OCI-LY1 (cell line): Measurements from ENCODE around the gene BDH1.

Source experiments
- H2AFZ ChIP-seq: fragments of 200-600 bp; sonication (generic), shearing (Covaris generic); 2 replicates; pipeline ENCODE4 v1.6.0; 2014; ENCODE audit warnings: antibody characterized with exemption, mild to moderate bottlenecking, low read length
- H3F3A ChIP-seq: fragments of 200-600 bp; sonication (generic), shearing (Covaris generic); 2 replicates; pipeline ENCODE4 v1.6.0; 2014; ENCODE audit warnings: mild to moderate bottlenecking, antibody characterized with exemption, low read length, moderate library complexity; ENCODE audit not compliant: insufficient read depth
- H3K27ac ChIP-seq: fragments of 200-600 bp; sonication (generic); 2 replicates; pipeline ENCODE4 v1.5.1; 2014; ENCODE audit warnings: low read length, mixed run types, mild to moderate bottlenecking, low read depth; ENCODE audit not compliant: poor library complexity, severe bottlenecking
- H3K27me3 ChIP-seq: fragments of 200-600 bp; sonication (generic); 2 replicates; pipeline ENCODE4 v1.6.0; 2014; ENCODE audit warnings: antibody characterized with exemption, mild to moderate bottlenecking, low read length, moderate library complexity; ENCODE audit not compliant: insufficient read depth
- H3K36me3 ChIP-seq: fragments of 200-600 bp; sonication (generic); 2 replicates; pipeline ENCODE4 v1.6.1; 2014; ENCODE audit warnings: mild to moderate bottlenecking, antibody characterized with exemption, low read length, moderate library complexity, mixed read lengths; ENCODE audit not compliant: insufficient read depth
- H3K4me1 ChIP-seq: fragments of 200-600 bp; sonication (generic); 2 replicates; pipeline ENCODE4 v1.5.1; 2014; ENCODE audit warnings: mild to moderate bottlenecking, low read length, moderate library complexity; ENCODE audit not compliant: insufficient read depth, severe bottlenecking
- H3K4me2 ChIP-seq: fragments of 200-600 bp; sonication (generic), shearing (Covaris generic); 2 replicates; pipeline ENCODE4 v1.6.1; 2014; ENCODE audit warnings: low read length
- H3K4me3 ChIP-seq: fragments of 200-600 bp; sonication (generic); 2 replicates; pipeline ENCODE4 v1.5.1; 2014; ENCODE audit warnings: low read length, low read depth, mild to moderate bottlenecking, mixed read lengths; ENCODE audit not compliant: poor library complexity, severe bottlenecking
- H3K79me2 ChIP-seq: fragments of 200-600 bp; shearing (Covaris generic); 2 replicates; pipeline ENCODE4 v1.6.1; 2016; ENCODE audit warnings: mixed run types, low read length, mixed read lengths; ENCODE audit not compliant: insufficient read depth
- H3K9ac ChIP-seq: fragments of 200-600 bp; sonication (generic), shearing (Covaris generic); 2 replicates; pipeline ENCODE4 v1.6.1; 2014; ENCODE audit warnings: mild to moderate bottlenecking, low read length, mixed read lengths
- H3K9me2 ChIP-seq: fragments of 200-600 bp; sonication (generic), shearing (Covaris generic); 2 replicates; pipeline ENCODE4 v1.6.1; 2014; ENCODE audit warnings: low read depth, mild to moderate bottlenecking, low read length, mixed read lengths
- H3K9me3 ChIP-seq: fragments of 200-600 bp; shearing (Covaris generic); 2 replicates; pipeline ENCODE4 v1.6.1; 2014; ENCODE audit warnings: low read length, mixed read lengths
- H4K20me1 ChIP-seq: fragments of 200-600 bp; sonication (generic), shearing (Covaris generic); 2 replicates; pipeline ENCODE4 v1.6.0; 2016; ENCODE audit warnings: mild to moderate bottlenecking, low read length; ENCODE audit not compliant: insufficient read depth
- EZH2 ChIP-seq: fragments of 200-600 bp; sonication (generic), shearing (Covaris generic); IDR thresholded peaks from 2 replicates; pipeline ENCODE4 v1.8.0; 2017; ENCODE audit warnings: borderline replicate concordance, mixed run types, mild to moderate bottlenecking, antibody characterized with exemption, low read length, moderate library complexity, mixed read lengths
- TF ChIP-seq, protein P1 (sequence below): fragments of 200-600 bp; sonication (generic), shearing (Covaris generic); IDR thresholded peaks from 2 replicates; pipeline ENCODE4 v1.5.1; 2017; ENCODE audit warnings: mild to moderate bottlenecking, antibody characterized with exemption, low read length, moderate library complexity, mixed read lengths

Gene BDH1

DNA sequence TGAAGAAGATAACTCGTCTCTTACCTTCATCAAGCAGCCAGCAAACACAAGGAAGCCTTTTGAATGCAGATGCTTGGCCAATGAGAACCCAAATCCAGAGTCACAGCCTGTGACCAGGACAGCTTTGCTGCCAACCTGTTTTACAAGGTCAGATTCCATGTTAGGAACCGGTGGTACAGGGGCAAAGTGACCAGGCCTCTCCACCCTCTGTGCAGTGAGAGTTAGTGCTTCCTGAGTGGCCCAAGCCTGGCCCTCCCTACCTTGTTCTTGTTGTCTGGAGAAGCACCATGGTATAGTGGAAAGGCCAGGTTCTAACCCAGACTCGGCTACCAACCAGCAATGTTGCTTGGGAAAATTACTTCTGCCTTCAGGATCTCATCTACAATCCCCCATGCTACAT, 23.4 kb downstream of the BDH1 start:
- Histone ChIP-seq H3K27ac (no peak overlapping the region), H3K4me2 (no peak overlapping the region), H3K9me3 (no peaks in the 10 kb centered on the region), H3K9me2 (no peaks in the 10 kb centered on the region), H3K27me3 (no peaks in the 10 kb centered on the region), H4K20me1 (no peaks in the 10 kb centered on the region), H3K79me2 (no peaks in the 10 kb centered on the region), H3K4me1 (no peaks in the 10 kb centered on the region), H3K4me3 (no peak overlapping the region), H3K9ac (no peak overlapping the region), H3F3A (no peaks in the 10 kb centered on the region), H3K36me3 (peaks cover 68% of the 10 kb centered on the region), H2AFZ (no peak overlapping the region)
- TF ChIP-seq, protein P1, sequence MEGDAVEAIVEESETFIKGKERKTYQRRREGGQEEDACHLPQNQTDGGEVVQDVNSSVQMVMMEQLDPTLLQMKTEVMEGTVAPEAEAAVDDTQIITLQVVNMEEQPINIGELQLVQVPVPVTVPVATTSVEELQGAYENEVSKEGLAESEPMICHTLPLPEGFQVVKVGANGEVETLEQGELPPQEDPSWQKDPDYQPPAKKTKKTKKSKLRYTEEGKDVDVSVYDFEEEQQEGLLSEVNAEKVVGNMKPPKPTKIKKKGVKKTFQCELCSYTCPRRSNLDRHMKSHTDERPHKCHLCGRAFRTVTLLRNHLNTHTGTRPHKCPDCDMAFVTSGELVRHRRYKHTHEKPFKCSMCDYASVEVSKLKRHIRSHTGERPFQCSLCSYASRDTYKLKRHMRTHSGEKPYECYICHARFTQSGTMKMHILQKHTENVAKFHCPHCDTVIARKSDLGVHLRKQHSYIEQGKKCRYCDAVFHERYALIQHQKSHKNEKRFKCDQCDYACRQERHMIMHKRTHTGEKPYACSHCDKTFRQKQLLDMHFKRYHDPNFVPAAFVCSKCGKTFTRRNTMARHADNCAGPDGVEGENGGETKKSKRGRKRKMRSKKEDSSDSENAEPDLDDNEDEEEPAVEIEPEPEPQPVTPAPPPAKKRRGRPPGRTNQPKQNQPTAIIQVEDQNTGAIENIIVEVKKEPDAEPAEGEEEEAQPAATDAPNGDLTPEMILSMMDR: no peak

DNA sequence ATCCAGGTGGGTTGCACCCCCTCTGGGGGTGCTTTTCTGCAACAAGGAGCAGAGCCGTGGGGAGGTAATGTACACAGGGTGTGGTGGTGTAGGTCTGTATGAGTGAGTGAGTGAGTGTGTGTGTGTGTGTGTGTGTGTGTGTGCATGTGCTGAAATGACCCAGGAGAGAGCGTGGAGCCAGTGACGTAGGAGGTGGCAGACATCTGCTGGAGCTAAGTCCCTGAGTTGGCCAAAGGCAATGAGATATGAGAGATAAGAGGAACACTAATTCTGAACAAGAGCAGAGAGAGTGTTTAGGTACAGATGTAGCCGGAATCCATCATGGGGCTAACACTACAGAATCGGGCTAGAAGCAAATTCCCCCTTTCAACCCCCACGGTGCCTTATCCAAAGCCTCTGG, 27.6 kb downstream of the BDH1 start:
- no peak overlapping the region for H3K4me2 ChIP-seq
- no peak overlapping the region for H3K27ac ChIP-seq
- TF ChIP-seq, protein P1: no peak
- TF ChIP-seq EZH2: no peak
- H3K36me3 ChIP-seq: peaks cover 68% of the 10 kb centered on the region
- no peak overlapping the region for H3K4me3 ChIP-seq
- H4K20me1 ChIP-seq: no peaks in the 10 kb centered on the region
- no peak overlapping the region for H3K9ac ChIP-seq
- no peaks in the 10 kb centered on the region for H3K9me3 ChIP-seq
- H2AFZ ChIP-seq: no peak overlapping the region
- H3K9me2 ChIP-seq: no peaks in the 10 kb centered on the region
- no peaks in the 10 kb centered on the region for H3K27me3 ChIP-seq
- no peaks in the 10 kb centered on the region for H3K79me2 ChIP-seq
- no peaks in the 10 kb centered on the region for H3K4me1 ChIP-seq
- H3F3A ChIP-seq: no peaks in the 10 kb centered on the region

DNA sequence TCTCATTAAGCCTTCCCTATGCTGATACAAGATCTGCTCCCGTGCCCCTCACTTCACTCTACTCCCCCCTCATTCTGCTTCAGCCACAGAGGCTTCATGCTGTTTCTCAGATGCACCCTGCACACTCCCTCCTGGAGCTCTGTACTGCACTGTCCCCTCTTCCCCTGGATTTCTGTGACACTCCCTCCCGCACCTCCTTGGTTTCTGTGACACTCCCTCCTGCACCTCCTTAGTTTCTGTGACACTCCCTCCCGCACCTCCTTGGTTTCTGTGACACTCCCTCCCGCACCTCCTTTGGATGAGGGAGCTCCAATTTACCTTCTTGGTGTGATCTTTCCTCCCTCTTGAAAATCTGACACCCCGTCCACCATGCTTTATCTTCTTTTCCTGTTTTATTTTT, 28.2 kb downstream of the BDH1 start:
- no peaks in the 10 kb centered on the region for H3K27me3 ChIP-seq
- no peak overlapping the region for H3K27ac ChIP-seq
- TF ChIP-seq, protein P1: no peak
- no peak for TF ChIP-seq EZH2
- no peak overlapping the region for H3K9ac ChIP-seq
- H3K4me1 ChIP-seq: no peaks in the 10 kb centered on the region
- no peak overlapping the region for H2AFZ ChIP-seq
- H3K4me3 ChIP-seq: no peak overlapping the region
- H3K79me2 ChIP-seq: no peaks in the 10 kb centered on the region
- H3K9me3 ChIP-seq: no peaks in the 10 kb centered on the region
- no peaks in the 10 kb centered on the region for H3F3A ChIP-seq
- H3K36me3 ChIP-seq: peaks cover 63% of the 10 kb centered on the region
- no peaks in the 10 kb centered on the region for H4K20me1 ChIP-seq
- H3K4me2 ChIP-seq: no peak overlapping the region
- no peaks in the 10 kb centered on the region for H3K9me2 ChIP-seq
